Stomach smooth muscle (tissue), 2 donors: ENCODE results near the gene HAUS8.

Source experiments
- H3K27ac ChIP-seq: one replicate; pipeline ENCODE4 v1.7.0; 2013; ENCODE audit warnings: mild to moderate bottlenecking, low read length, inconsistent platforms
- H3K27me3 ChIP-seq, 2 donors: one replicate each; pipeline ENCODE4 v1.7.0; 2013; ENCODE audit warnings: low read length in 2 of 2; ENCODE audit not compliant: insufficient read depth in 2 of 2, control insufficient read depth in 1 of 2
- H3K36me3 ChIP-seq, 2 donors: one replicate each; pipeline ENCODE4 v1.7.0; 2013; ENCODE audit warnings: low read length in 2 of 2; ENCODE audit not compliant: control insufficient read depth in 2 of 2, insufficient read depth in 2 of 2
- H3K4me1 ChIP-seq: one replicate; pipeline ENCODE4 v1.7.0; 2013; ENCODE audit warnings: low read length; ENCODE audit not compliant: control insufficient read depth, insufficient read depth
- H3K4me3 ChIP-seq, 2 donors: one replicate each; pipeline ENCODE4 v1.7.0; 2013; ENCODE audit warnings: low read length in 2 of 2
- H3K9ac ChIP-seq, 2 donors: one replicate each; pipeline ENCODE4 v1.7.0; 2013; ENCODE audit warnings: low read length in 2 of 2, mild to moderate bottlenecking in 1 of 2
- H3K9me3 ChIP-seq, 2 donors: one replicate each; pipeline ENCODE4 v1.7.0; 2013; ENCODE audit warnings: low read length in 2 of 2; ENCODE audit not compliant: control insufficient read depth in 2 of 2
- donor health status: healthy.
- donor health status: Pancreatic carcinoma.

The HAUS8 gene

DNA sequence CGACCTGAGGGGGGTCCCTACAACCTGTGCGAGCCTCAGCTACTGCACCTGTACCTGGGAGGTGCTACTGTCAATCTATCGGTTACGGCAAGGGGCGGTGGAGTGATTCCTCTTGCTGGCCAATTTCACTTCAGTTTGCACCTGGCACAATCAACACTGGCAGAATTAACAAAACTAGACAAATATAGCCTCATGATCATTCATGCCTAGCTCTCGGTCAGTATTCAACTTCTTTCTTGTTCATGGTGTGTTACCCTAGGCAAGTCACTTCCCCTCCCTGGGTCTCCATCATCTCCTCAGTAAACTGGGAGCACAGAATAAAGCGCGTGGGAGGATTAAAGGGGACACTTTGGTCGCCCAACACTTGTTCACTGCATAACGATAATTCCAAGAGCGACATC lies 618 bp downstream of the HAUS8 start:
- Histone ChIP-seq H3K9ac (peak overlapping the region; percentile 40 to 81), H3K9me3 (no peaks in the 10 kb centered on the region), H3K36me3 (peaks cover 0 to 2% of the 10 kb centered on the region in 2 donors), H3K27me3 (no peaks in the 10 kb centered on the region), H3K4me1 (peaks cover 40% of the 10 kb centered on the region), H3K4me3 (peak overlapping the region; percentile 73 to 93), H3K27ac (peak overlapping the region; percentile 66)

DNA sequence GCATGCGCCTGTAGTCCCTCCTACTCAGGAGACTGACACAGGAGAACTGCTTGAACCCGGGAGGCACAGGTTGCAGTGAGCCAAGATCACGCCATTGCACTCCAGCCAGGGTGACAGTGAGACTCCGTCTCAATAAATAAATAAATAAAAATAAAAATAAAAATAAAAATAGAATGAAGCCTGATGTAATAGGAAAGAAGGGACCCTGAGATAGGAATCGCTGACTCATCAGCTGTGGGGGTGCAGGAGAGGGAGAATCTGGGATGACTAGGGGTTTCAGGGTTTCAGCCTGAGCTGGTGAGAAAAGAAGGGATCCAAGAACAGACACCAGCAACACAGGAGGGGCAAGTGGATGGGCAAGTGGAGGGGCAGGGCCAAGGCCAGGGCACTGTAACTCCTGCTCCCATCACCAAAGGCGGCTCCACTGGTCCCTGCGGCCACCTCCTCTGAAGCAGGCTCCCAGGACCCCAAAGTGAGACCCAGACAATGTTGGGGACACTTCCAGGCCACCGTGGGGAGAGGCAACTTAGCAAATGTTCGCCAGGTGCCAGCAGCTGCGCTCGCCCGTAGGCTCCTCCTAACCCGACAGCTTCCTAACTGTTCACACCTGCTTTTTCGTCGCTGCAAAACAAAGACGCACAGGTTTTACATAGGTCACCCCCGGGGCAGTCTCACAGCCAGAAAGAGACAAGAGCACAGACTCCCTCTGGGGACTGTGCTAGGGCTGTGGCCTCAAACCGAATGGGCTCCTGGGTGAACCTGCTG lies 1.2 kb downstream of the HAUS8 start:
- Histone ChIP-seq H3K9me3 (no peaks in the 10 kb centered on the region), H3K4me3 (peak overlapping the region; percentile 73 to 93), H3K4me1 (peaks cover 34% of the 10 kb centered on the region), H3K27me3 (no peaks in the 10 kb centered on the region), H3K9ac (peak overlapping the region; percentile 40 to 81), H3K36me3 (peaks cover 0 to 3% of the 10 kb centered on the region in 2 donors), H3K27ac (peak overlapping the region; percentile 66)

DNA sequence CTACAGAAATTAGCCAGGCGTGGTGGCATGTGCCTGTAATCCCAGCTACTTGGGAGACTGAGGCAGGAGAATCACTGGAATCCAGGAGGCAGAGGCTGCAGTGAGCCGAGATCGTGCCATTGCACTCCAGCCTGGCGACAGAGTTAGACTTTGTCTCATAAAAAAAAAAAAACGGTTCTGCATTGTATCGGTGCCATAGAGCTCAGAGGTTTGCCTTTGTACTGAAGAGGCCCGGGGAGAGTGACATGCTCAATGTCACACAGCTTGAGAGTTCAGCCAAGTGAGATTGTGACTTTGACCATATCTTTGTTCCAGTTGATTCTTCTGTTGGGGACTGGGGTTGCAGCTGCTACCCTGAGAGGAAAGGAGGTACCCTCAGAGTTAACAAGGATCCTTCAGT lies 4.3 kb downstream of the HAUS8 start:
- Histone ChIP-seq H3K27ac (no peak overlapping the region), H3K9ac (no peak overlapping the region), H3K36me3 (peaks cover 0 to 8% of the 10 kb centered on the region in 2 donors), H3K9me3 (no peaks in the 10 kb centered on the region), H3K4me3 (no peak overlapping the region), H3K4me1 (peaks cover 12% of the 10 kb centered on the region), H3K27me3 (no peaks in the 10 kb centered on the region)

DNA sequence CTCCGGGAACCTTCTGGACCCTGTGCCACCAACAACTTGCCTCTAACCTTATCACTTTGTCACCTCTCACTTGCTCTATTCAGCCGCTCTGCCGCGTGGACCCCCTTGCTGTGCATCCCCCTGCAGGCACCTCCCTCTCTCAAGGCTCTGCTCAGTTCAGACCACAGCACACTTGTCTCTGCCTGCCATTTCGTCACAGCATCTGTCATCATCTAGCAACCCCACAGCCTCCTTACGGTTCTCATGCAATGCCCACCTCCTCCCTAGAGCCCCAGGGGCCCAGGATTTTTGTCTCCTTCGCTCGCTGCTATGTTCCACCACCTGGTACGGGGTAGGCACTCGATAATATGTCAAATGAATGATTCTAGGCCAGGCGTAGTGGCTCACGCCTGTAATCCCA lies 4.8 kb downstream of the HAUS8 start:
- Histone ChIP-seq H3K4me1 (peaks cover 12% of the 10 kb centered on the region), H3K36me3 (peaks cover 0 to 8% of the 10 kb centered on the region in 2 donors), H3K27me3 (no peaks in the 10 kb centered on the region), H3K9ac (no peak overlapping the region), H3K4me3 (no peak overlapping the region), H3K27ac (no peak overlapping the region), H3K9me3 (no peaks in the 10 kb centered on the region)

DNA sequence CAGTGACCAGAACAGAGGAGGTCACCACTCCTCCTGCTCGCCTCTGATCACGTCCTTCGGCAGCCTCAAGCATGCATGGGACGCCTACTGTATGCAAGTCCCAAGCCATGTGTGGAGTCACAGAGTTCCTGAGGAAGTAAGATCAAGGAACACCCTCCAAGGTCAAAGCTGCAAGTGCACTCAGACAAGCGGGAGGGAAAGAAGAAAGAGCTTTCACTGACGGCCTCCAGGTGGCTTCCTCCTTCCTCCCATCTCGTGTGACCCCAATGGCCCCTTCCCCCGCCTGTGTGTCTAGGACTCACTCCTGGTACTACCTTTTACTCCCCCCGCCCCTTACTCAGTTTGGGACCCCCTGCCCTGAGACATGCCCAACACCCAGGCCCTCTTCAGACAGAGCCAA lies 6.1 kb downstream of the HAUS8 start:
- H3K9ac ChIP-seq: no peak overlapping the region
- H3K9me3 ChIP-seq: peaks cover 0 to 4% of the 10 kb centered on the region in 2 donors
- H3K36me3 ChIP-seq: peaks cover 0 to 8% of the 10 kb centered on the region in 2 donors
- no peaks in the 10 kb centered on the region for H3K27me3 ChIP-seq
- H3K27ac ChIP-seq: no peak overlapping the region
- peaks cover 2% of the 10 kb centered on the region for H3K4me1 ChIP-seq
- no peak overlapping the region for H3K4me3 ChIP-seq

DNA sequence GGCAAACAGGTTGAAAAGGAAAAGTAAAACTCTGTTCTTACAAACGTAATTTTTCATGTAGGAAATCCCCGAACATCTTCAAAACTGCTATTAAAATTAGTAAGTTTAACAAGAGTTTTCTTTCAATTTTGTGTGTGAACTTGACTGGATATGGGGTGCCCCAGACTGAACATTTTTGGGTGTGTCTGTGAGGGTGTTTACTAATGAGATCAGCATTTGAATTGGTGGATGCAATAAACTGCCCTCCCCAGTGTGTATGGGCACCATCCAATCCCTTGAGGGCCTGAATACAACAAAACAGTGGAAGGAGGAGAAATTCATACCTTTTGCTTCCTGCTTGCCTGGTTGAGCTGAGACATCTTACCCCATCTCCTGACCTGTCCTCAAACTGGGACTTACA lies 11.8 kb downstream of the HAUS8 start:
- H3K4me3 ChIP-seq: no peak overlapping the region
- no peaks in the 10 kb centered on the region for H3K27me3 ChIP-seq
- H3K36me3 ChIP-seq: peaks cover 9 to 14% of the 10 kb centered on the region in 2 donors
- no peak overlapping the region for H3K27ac ChIP-seq
- no peaks in the 10 kb centered on the region for H3K4me1 ChIP-seq
- peaks cover 7 to 9% of the 10 kb centered on the region in 2 donors for H3K9me3 ChIP-seq
- H3K9ac ChIP-seq: no peak overlapping the region

DNA sequence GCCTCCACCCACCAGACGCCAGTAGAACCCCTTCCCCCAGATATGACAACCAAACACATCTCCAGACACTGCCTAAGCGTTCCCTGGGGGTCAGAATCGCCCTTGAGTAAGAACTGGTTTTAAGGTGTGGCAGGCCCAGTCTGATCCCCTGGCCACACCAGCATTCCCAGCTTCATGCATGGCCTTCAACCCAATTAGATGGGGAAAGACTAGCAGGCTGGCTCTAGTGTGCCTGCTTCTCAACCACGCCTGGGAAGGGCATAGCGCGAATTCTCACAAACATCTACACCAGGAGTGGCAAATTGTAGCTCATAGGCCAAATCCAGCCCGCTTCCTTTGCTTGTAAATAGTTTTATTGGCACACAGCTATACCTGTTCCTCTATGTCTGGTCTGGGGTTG lies 13.6 kb downstream of the HAUS8 start:
- peaks cover 19 to 23% of the 10 kb centered on the region in 2 donors for H3K36me3 ChIP-seq
- H3K9ac ChIP-seq: no peak overlapping the region
- no peaks in the 10 kb centered on the region for H3K4me1 ChIP-seq
- H3K27ac ChIP-seq: no peak overlapping the region
- peaks cover 9 to 19% of the 10 kb centered on the region in 2 donors for H3K9me3 ChIP-seq
- no peak overlapping the region for H3K4me3 ChIP-seq
- no peaks in the 10 kb centered on the region for H3K27me3 ChIP-seq

DNA sequence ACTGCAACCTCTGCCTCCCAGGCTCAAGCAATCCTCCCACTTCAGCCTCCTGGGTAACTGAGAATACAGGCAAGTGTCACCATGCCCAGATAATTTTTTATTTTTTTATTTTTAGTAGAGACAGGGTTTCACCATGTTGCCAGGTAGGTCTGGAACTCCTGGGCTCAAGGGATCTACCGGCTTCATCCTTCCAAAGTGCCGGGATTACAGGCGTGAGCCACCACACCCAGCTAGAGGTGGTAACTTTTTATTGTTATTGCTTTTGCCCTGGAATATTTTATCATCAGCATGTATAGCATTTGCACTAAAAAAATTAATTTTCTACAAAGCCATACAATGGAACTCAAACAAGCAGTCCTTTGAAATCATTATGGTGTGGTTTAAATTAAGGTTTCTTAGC lies 14.0 kb downstream of the HAUS8 start:
- H3K27me3 ChIP-seq: no peaks in the 10 kb centered on the region
- no peak overlapping the region for H3K27ac ChIP-seq
- no peaks in the 10 kb centered on the region for H3K4me1 ChIP-seq
- H3K4me3 ChIP-seq: no peak overlapping the region
- H3K9ac ChIP-seq: no peak overlapping the region
- peaks cover 19 to 23% of the 10 kb centered on the region in 2 donors for H3K36me3 ChIP-seq
- peaks cover 9 to 19% of the 10 kb centered on the region in 2 donors for H3K9me3 ChIP-seq

DNA sequence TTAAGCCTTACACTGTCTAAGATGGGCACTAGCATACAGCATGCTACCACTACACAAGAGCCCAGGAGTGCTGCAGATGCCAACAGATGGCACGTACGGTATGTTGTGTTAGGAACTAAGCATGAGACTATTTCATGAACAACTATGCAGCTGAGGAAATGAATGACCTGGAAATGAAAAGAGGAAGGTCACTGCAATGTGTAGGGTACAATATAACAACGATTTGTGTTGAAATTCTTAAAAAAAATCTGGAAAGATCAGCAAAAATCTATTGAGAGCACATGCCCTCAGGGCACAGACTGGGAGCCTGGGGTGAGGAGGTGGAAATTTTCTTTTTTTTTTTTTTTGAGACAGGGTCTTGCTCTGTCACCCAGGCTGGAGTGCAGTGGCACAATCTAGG lies 14.4 kb downstream of the HAUS8 start:
- Histone ChIP-seq H3K36me3 (peaks cover 19 to 23% of the 10 kb centered on the region in 2 donors), H3K27ac (no peak overlapping the region), H3K27me3 (no peaks in the 10 kb centered on the region), H3K4me3 (no peak overlapping the region), H3K9ac (no peak overlapping the region), H3K9me3 (peaks cover 9 to 19% of the 10 kb centered on the region in 2 donors), H3K4me1 (no peaks in the 10 kb centered on the region)

DNA sequence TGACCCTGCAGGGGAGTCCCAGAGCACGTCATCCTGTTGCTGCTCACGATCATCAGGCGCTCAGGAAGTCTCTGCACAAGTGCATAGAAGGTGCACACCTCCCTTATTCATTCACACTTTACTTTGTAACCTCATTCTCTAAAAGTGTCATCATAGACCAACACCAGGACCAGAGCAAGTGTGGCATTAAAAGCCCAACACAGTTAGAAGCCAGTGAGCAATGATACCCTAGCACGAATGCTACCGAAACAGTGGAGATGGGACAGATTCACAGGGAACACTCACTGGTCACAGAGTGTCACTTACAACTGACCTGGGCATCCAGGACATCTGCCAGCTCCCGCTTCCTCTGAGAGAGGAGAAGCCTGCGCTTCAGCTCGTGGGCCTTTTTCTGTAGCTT lies 17.0 kb downstream of the HAUS8 start:
- H3K4me1 ChIP-seq: no peaks in the 10 kb centered on the region
- H3K9ac ChIP-seq: no peak overlapping the region
- H3K27me3 ChIP-seq: no peaks in the 10 kb centered on the region
- peaks cover 23 to 25% of the 10 kb centered on the region in 2 donors for H3K36me3 ChIP-seq
- H3K4me3 ChIP-seq: no peak overlapping the region
- H3K27ac ChIP-seq: no peak overlapping the region
- peaks cover 5 to 19% of the 10 kb centered on the region in 2 donors for H3K9me3 ChIP-seq

DNA sequence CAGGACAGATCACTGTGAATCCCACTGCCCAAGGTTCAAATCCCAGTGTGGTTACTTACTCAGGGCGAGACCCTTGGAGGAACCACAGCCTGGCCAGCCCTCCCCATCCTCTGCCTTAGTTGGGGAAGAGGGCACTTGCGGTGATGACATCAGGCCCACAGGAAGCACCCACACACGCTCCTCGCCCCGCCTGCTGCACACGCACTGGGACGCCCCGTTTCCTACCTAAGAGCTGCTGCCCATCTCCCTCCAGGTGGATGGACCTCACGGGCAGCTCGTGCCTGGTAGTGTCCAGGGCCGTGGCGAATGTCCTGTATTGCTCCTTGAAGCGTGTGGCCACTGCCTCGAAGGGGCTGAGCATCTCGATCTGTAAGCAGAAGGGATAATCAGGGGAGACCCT lies 19.6 kb downstream of the HAUS8 start:
- Histone ChIP-seq H3K9me3 (peaks cover 5 to 19% of the 10 kb centered on the region in 2 donors), H3K9ac (no peak overlapping the region), H3K27me3 (no peaks in the 10 kb centered on the region), H3K4me3 (no peak overlapping the region), H3K4me1 (no peaks in the 10 kb centered on the region), H3K27ac (no peak overlapping the region), H3K36me3 (peaks cover 20 to 27% of the 10 kb centered on the region in 2 donors)
